HTERT RPE-1 (cell line): ENCODE data around the gene PERCC1.
"Not testable (repeated sequence)": the region's sequence is repeated elsewhere in the genome, so short reads cannot be mapped to it uniquely, and the experiment has no call there.

Source experiments
- in situ Hi-C: fragments of 300-500 bp; cut with MboI; formaldehyde crosslinking; loops from 4 replicates; pipeline ENCODE4 v1.14.3; 2020; ENCODE audit warnings: low sequenced_read_pairs

The PERCC1 gene

DNA sequence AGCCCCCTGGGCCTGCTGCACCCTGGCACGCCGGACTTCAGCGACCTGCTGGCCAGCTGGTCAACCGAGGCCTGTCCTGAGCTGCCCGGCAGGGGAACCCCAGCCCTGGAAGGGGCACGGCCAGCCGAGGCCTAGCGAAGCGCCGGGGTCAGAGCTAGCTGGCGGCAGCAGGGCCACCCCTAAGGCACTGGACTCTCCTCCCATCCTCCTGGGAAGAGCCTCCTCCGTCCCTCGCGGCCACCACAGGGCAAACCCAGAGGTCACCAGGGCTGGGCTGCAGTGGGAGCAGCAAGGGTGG is 2.3 kb downstream of the PERCC1 start:
- in situ Hi-C loops = no loop called here

- in situ Hi-C loops = no loop called here
Measured at GRCh38 chr16:1433756-1434155, 2.9 kb downstream of the PERCC1 start.

- in situ Hi-C loops = no loop called here
Measured at GRCh38 chr16:1434644-1435592, 4.0 kb downstream of the PERCC1 start.

DNA sequence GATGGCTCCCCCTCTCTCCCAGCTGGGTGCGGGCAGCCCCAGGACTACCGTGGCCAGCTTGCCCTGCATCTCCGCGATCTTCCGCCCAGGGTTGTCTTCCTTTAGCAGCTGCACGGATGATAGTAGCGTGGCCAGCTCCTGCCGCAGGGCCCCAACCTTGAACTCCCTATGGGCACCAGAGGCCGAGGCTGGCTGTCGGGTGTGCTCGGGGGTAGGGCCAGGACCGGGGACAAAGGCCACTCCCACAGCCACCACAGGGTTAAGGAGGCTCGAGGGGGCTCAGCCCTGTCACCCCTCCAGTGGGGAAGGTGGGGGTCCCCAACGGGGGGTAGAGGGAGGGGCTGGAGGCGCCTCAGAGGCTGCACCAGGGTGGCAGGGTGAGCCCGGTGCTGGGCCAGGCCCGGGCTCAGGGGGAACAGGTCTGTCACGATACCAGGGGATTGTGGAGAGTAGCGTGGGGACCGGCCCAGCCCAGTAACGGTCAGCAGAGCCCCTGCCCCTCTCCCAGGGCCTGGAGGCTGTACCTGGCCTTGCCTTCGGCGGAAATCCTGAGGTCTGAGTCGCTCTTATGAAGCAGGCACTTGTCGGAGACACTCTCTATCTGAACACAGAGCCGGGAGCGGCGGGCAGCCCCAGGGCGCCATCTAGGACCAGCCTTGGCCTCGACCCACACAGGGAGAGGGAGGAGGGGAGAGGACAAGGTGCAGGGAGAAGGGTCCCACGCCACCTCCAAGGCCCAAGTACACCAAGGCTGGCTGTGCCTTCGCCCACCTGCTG is 5.2 kb downstream of the PERCC1 start:
- in situ Hi-C loops = no loop called here

- in situ Hi-C loops = no loop called here
Measured at GRCh38 chr16:1436731-1437355, 6.0 kb downstream of the PERCC1 start.

DNA sequence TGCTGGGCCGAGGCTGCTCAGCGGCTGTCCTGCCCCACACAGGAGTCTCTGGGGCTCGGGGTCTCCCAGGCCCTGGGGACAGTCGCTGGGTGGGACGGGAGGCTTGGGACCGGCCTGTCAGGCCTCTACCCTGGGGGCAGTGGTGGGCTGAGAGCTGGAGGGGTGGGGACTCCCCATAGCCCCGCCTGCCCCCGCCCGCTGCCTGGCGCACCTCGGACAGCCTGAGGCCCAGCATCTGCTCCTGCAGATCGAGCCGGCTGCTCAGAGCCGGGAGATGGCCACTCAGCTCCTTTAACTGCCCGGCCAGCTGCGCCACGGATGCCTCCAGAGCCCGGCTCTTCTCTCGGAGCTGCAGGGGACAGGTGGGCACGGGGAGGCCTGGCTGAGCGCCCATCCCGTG is 6.7 kb downstream of the PERCC1 start:
- in situ Hi-C loops = no loop called here

DNA sequence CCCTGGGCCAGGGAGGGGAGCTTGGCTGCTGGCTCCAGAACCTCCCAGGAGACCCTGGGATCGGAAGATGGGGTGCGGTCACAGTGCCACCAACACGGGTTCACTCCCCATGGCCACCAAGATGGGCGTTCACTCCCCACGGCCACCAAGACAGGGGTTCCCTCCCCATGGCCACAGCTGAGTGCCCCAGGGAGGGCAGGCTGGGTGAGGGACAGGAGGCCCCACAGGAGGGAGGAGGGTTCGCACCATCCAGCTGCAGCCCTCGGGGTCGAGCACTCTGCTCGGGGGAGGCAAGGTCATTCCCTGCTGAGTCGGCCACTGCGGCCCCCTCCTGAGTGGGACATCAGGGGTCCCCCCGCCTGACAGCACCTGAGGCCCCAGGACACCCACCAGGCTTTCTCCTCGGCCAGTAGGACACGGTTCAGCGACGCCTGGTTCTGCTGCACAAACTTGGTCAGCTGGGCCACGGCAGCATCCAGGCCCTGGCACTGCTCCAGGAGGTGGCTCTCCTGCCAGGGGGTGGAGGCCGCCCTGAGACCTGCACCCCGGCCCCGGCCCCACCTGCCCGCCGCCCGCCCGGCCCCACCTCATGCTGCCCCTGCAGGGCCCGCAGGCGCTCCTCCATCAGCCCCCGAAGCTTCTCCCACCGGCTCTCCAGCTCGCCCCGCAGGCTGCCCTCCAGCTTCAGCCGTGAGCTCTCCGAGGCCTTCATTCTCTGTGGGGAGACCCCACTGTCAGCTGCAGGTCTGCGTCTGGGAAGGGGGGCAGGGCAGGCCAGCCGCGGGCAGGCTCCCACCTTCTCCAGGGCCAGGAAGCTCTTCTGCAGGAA is 7.6 kb downstream of the PERCC1 start:
- in situ Hi-C loops = no loop called here

GRCh38 chr16:1439058-1439698 is 8.3 kb downstream of the PERCC1 start:
- in situ Hi-C loops = no loop called here

- in situ Hi-C loops = not testable (repeated sequence)
Measured at GRCh38 chr16:1439699-1440074, 8.8 kb downstream of the PERCC1 start.

DNA sequence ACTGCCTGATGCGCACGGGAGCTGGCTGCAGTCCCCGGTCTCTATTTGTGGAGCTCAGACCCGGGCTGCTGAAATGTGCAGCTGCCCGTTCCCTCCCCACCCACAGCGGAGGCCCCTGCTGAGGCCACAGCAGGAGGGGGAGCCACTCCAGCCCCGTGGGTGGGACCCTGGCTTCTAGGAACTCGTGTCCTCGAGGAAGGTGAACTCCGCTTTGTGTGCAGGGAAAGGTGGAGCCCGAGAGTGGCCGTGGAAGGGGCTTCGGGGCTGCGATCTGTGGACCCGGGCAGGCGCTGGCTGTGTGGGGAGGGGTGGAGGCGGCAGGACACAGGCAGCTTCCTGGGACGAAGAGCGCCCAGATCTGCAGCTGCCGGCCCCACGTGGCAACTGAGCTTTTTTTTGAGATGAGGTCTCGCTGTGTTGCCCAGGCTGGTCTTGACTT is 10.5 kb downstream of the PERCC1 start:
- in situ Hi-C loops = no loop called here

DNA sequence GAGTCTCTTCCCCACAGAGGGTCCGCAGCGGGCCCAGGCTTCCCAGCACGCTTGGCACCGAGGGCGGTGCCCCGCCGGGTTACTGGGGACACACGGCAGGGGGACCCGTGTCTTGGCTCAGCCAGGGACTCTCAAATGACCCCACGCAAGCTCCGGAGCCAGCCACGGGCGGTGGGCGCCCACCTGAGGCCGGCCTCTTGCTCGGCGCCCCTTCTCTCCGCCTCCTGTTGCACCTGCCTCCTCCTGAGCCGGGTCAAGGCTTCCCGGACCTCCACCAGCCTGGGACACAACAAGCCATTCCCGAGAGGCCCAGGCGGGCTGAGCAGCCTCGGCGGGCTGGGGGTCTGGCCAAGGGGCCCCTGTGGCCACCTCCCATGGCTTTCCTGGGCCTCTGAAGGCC is 11.8 kb downstream of the PERCC1 start:
- in situ Hi-C loops = no loop called here

DNA sequence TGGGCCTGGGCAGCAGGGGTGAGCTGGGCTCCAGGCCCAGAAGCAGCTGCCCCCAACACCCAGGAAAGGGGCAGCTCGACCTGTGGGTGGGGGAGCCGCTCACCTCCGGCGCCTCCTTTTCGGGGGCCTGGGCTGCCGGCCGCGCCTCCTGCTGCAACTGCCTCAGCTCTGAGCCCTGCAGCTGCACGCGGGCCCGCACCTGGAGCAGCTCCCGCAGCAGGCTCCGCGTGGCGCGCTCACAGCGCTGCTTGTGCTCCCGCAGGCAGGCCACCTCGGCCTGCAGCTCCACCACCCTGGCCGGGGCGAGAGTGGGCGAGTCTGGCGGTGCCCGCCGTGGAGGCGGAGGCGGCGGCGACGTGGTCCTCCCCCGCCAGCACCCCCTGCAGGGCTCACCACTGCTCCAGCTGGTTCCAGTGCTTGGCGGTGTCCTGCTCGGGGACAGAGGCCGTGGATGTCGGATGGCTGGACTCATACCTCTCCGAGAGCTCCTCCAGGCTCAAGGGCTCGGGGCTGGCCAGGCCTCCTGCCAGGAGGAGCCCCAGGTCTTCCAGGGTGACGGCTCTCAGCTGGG is 12.6 kb downstream of the PERCC1 start:
- in situ Hi-C loops = no loop called here

GRCh38 chr16:1443980-1444729 is 13.3 kb downstream of the PERCC1 start, which contains the start of gene CCDC154:
Gene CCDC154, minus strand, starts transcription at chr16:1444556. Its CDS starts 234 bp downstream, at chr16:1444322.
- in situ Hi-C loops = no loop called here

DNA sequence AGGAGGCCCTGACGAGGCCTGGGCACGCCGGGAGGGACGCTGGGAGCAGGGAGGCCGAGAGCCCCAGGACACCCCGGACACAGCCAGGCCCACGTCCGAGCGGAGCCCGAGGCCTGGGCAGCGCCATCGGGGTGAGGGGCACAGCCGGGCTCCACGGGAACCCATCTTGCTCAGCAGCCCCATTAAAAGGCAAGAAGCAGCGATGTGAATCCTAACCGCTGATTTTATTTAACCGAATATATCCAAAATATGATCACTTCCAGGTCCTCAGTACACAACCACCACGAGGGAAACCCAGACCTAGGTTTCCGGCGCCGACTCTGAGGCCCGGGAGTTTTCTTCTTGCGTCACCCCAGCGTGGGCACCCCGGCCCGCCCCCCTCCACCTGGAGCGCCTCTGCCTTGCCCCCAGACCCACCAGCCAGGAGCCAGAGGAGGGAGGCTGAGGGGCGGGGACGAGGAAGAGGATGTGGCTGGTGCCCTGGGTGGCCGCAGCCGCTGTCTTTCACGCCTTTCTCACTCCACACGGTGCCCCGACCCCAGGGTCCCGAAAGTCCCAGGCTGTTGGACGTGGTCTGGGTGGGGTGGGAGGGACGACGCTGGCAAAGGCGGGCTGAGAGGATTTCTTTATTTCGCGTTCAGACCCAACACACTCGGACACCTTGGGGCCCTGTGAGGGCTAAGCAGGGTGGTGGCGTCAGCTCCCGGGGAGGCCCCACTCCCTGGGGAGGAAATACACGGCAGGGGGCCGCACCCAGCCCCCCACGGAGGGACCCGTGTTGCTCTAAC is 14.0 kb downstream of the PERCC1 start:
- in situ Hi-C loops = no loop called here

GRCh38 chr16:1445518-1446203 is 14.8 kb downstream of the PERCC1 start:
- in situ Hi-C loops = no loop called here

DNA sequence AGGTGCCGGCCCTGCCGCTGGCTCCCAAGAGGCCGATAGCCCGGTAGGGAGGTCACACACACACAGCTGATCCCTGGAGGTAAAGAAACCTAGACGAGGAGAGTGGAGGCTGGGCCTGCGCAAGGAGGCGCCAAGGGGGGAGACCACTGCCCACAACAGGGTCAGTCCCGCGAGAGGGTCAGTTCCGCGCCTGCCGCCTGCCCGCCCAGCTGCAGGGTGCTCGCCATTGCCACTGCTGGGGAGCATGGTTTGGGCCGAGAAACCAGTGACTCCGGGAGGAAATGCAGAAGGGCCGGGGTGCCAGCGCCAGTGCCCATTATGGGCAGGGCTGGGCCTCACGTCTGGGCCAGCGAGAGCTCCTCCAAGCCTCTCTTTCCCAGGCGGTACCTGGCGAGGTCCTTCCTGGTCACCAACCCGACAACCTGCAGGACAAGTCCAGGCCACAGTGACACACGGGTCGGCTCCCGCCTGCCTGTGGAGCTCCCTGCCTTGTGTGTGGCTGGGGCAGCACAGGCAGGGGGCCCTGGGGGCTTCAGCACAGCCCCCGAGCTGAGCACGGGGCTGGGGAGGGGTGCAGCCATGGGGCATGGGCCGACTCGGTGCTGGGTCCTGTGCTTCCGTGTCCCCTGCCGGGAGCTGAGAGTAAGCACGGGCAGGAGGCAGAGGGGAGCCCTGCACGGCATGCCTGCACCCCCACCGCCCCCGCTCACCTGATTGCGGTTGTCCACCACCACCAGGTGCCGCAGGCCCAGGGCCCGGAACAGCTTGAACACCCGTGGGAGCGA is 15.6 kb downstream of the PERCC1 start:
- in situ Hi-C loops = no loop called here

GRCh38 chr16:1447965-1448364 is 17.1 kb downstream of the PERCC1 start:
- in situ Hi-C loops = no loop called here
